Mesenchymal stem cell (in vitro differentiated cells and primary cell): ENCODE results near the gene ABAT.

Experiments used
- DNase-seq: peaks from one replicate; pipeline ENCODE4 v3.0.0-alpha.2; 2013
- H2AFZ ChIP-seq: one replicate; pipeline ENCODE4 v1.6.1; 2013; ENCODE audit warnings: low read depth, mild to moderate bottlenecking, control low read depth, inconsistent platforms, low read length, moderate library complexity
- H2AK5ac ChIP-seq: 2 replicates; pipeline ENCODE4 v1.6.1; 2013; ENCODE audit warnings: low read length, moderate library complexity, mild to moderate bottlenecking, inconsistent platforms; ENCODE audit not compliant: severe bottlenecking
- H2BK120ac ChIP-seq: one replicate; pipeline ENCODE4 v1.6.1; 2013; ENCODE audit warnings: low read depth, mild to moderate bottlenecking, inconsistent platforms, low read length, moderate library complexity
- H2BK12ac ChIP-seq, 2 experiments: one replicate each; pipeline ENCODE4 v1.6.1; 2013; ENCODE audit warnings: inconsistent platforms in 2 of 2, low read length in 2 of 2, mild to moderate bottlenecking in 2 of 2, moderate library complexity in 2 of 2, control low read depth in 1 of 2
- H2BK15ac ChIP-seq: one replicate; pipeline ENCODE4 v1.6.1; 2013; ENCODE audit warnings: mild to moderate bottlenecking, low read depth, inconsistent platforms; ENCODE audit not compliant: poor library complexity, severe bottlenecking
- H2BK5ac ChIP-seq: 2 replicates; pipeline ENCODE4 v1.6.1; 2013; ENCODE audit warnings: low read depth, mild to moderate bottlenecking, low read length, control low read depth, inconsistent platforms; ENCODE audit not compliant: poor library complexity, severe bottlenecking
- H3K14ac ChIP-seq, 2 experiments: one replicate each; pipeline ENCODE4 v1.6.1; 2013; ENCODE audit warnings: inconsistent platforms in 2 of 2, low read length in 2 of 2, control low read depth in 1 of 2, mild to moderate bottlenecking in 1 of 2, moderate library complexity in 1 of 2
- H3K18ac ChIP-seq, 2 experiments: one replicate each; pipeline ENCODE4 v1.6.1; 2013; ENCODE audit warnings: inconsistent platforms in 2 of 2, low read length in 2 of 2, control low read depth in 1 of 2, low read depth in 1 of 2, mild to moderate bottlenecking in 1 of 2
- H3K23ac ChIP-seq, 2 experiments: one replicate each; pipeline ENCODE4 v1.6.1; 2013; ENCODE audit warnings: inconsistent platforms in 2 of 2, low read length in 2 of 2, mild to moderate bottlenecking in 2 of 2, moderate library complexity in 2 of 2, control low read depth in 1 of 2
- H3K27ac ChIP-seq: 2 replicates; pipeline ENCODE4 v1.5.1; 2013; ENCODE audit warnings: mild to moderate bottlenecking, moderate library complexity, low read length, control low read depth, inconsistent platforms; ENCODE audit not compliant: poor library complexity, severe bottlenecking
- H3K27me3 ChIP-seq, 2 experiments: 2 replicates each; pipeline versions ENCODE4 v1.6.1 to v1.7.0; 2013; ENCODE audit warnings: low read length in 2 of 2, mild to moderate bottlenecking in 2 of 2, moderate library complexity in 2 of 2, control low read depth in 1 of 2, inconsistent platforms in 1 of 2; ENCODE audit not compliant: control insufficient read depth in 1 of 2, insufficient read depth in 1 of 2
- H3K36me3 ChIP-seq, 2 experiments: 2 replicates each; pipeline versions ENCODE4 v1.6.1 to v1.7.0; 2013; ENCODE audit warnings: low read length in 2 of 2, control low read depth in 1 of 2, inconsistent platforms in 1 of 2, low read depth in 1 of 2, mild to moderate bottlenecking in 1 of 2; ENCODE audit not compliant: insufficient read depth in 2 of 2, control insufficient read depth in 1 of 2
- H3K4ac ChIP-seq, 2 experiments: one replicate each; pipeline ENCODE4 v1.6.1; 2013; ENCODE audit warnings: inconsistent platforms in 2 of 2, low read length in 2 of 2, mild to moderate bottlenecking in 2 of 2, moderate library complexity in 2 of 2, control low read depth in 1 of 2, low read depth in 1 of 2
- H3K4me1 ChIP-seq: 2 replicates; pipeline ENCODE4 v1.6.1; 2013; ENCODE audit warnings: low read depth, low read length, control low read depth; ENCODE audit not compliant: control insufficient read depth, insufficient read depth
- H3K4me2 ChIP-seq: 2 replicates; pipeline ENCODE4 v1.6.1; 2013; ENCODE audit warnings: low read length, mild to moderate bottlenecking, inconsistent platforms; ENCODE audit not compliant: poor library complexity, severe bottlenecking
- H3K4me3 ChIP-seq, 2 experiments: 2 replicates each; pipeline versions ENCODE4 v1.5.1 to v1.7.0; 2013; ENCODE audit warnings: low read length in 2 of 2, mild to moderate bottlenecking in 2 of 2, control low read depth in 1 of 2, low read depth in 1 of 2; ENCODE audit not compliant: insufficient read depth in 1 of 2
- H3K79me1 ChIP-seq: replicated peaks from 2 replicates; pipeline ENCODE4 v1.6.1; 2013; ENCODE audit warnings: mild to moderate bottlenecking, control low read depth, low read length, inconsistent platforms; ENCODE audit not compliant: poor library complexity, severe bottlenecking
- H3K9ac ChIP-seq: 2 replicates; pipeline ENCODE4 v1.7.0; 2013; ENCODE audit warnings: mild to moderate bottlenecking, low read length, moderate library complexity
- H3K9me3 ChIP-seq: 2 replicates; pipeline ENCODE4 v1.7.0; 2013; ENCODE audit warnings: mild to moderate bottlenecking, low read length; ENCODE audit not compliant: control insufficient read depth
- H4K8ac ChIP-seq: one replicate; pipeline ENCODE4 v1.6.1; 2013; ENCODE audit warnings: inconsistent platforms, mild to moderate bottlenecking, low read length, moderate library complexity
- H4K91ac ChIP-seq: one replicate; pipeline ENCODE4 v1.6.1; 2013; ENCODE audit warnings: mild to moderate bottlenecking, low read length, inconsistent platforms
- WGBS: methylation state at CpG from one replicate; pipeline ENCODE4 v1.1.7; 2013; ENCODE audit warnings: mixed read lengths; 5-methylcytosine and 5-hydroxymethylcytosine counted together

The ABAT gene

GRCh38 chr16:8804313-8804712, 129.9 kb downstream of the ABAT start:
- Histone ChIP-seq H4K91ac (no peak overlapping the region), H3K18ac (no peak overlapping the region), H2BK120ac (no peak overlapping the region), H3K9ac (no peak overlapping the region), H3K27me3 (no peaks in the 10 kb centered on the region), H2BK5ac (peak overlapping the region; percentile 24), H3K79me1 (peaks cover 23% of the 10 kb centered on the region), H3K14ac (no peak overlapping the region), H3K4me1 (peaks cover 5% of the 10 kb centered on the region), H2BK12ac (no peak overlapping the region), H2BK15ac (no peak overlapping the region), H3K27ac (no peak overlapping the region), H3K4me2 (no peak overlapping the region), H3K4ac (no peak overlapping the region), H3K4me3 (no peak overlapping the region), H4K8ac (no peak overlapping the region), H2AFZ (no peak overlapping the region), H3K23ac (no peak overlapping the region), H3K9me3 (no peaks in the 10 kb centered on the region), H2AK5ac (no peak overlapping the region), H3K36me3 (peaks cover 56 to 93% of the 10 kb centered on the region in 2 experiments)
- WGBS = 94% methylated on average over 6 of the region's 6 CpGs
- DNase-seq = no peak

GRCh38 chr16:8806272-8806983, 132.0 kb downstream of the ABAT start:
- no peak overlapping the region for H2BK12ac ChIP-seq
- H3K4me2 ChIP-seq = no peak overlapping the region
- H2BK15ac ChIP-seq = no peak overlapping the region
- no peak overlapping the region for H3K4me3 ChIP-seq
- H3K4me1 ChIP-seq = peaks cover under 1% of the 10 kb centered on the region
- no peak overlapping the region for H3K27ac ChIP-seq
- H3K23ac ChIP-seq = no peak overlapping the region
- H4K91ac ChIP-seq = no peak overlapping the region
- no peak overlapping the region for H2AFZ ChIP-seq
- no peak overlapping the region for H2BK120ac ChIP-seq
- H2AK5ac ChIP-seq = no peak overlapping the region
- peaks cover 27% of the 10 kb centered on the region for H3K79me1 ChIP-seq
- no peak for DNase-seq
- H3K9me3 ChIP-seq = no peaks in the 10 kb centered on the region
- peaks cover 68 to 98% of the 10 kb centered on the region in 2 experiments for H3K36me3 ChIP-seq
- H3K4ac ChIP-seq = no peak overlapping the region
- no peaks in the 10 kb centered on the region for H3K27me3 ChIP-seq
- H4K8ac ChIP-seq = no peak overlapping the region
- H3K14ac ChIP-seq = no peak overlapping the region
- H3K18ac ChIP-seq = no peak overlapping the region
- 94% methylated on average over 13 of the region's 13 CpGs for WGBS
- H3K9ac ChIP-seq = no peak overlapping the region
- no peak overlapping the region for H2BK5ac ChIP-seq

- peaks cover 27% of the 10 kb centered on the region for H3K79me1 ChIP-seq
These were observed 132.8 kb downstream of the ABAT start for GRCh38 chr16:8807189-8807588.

GRCh38 chr16:8808009-8808408, 133.6 kb downstream of the ABAT start:
- H3K4ac ChIP-seq = no peak overlapping the region
- peaks cover 29% of the 10 kb centered on the region for H3K79me1 ChIP-seq
- no peaks in the 10 kb centered on the region for H3K27me3 ChIP-seq
- peaks cover 67 to 99% of the 10 kb centered on the region in 2 experiments for H3K36me3 ChIP-seq
- H3K27ac ChIP-seq = no peak overlapping the region
- H3K4me3 ChIP-seq = no peak overlapping the region
- H2BK120ac ChIP-seq = no peak overlapping the region
- no peak overlapping the region for H3K23ac ChIP-seq
- DNase-seq = no peak
- H2BK15ac ChIP-seq = no peak overlapping the region
- H3K4me1 ChIP-seq = no peaks in the 10 kb centered on the region
- no peak overlapping the region for H4K91ac ChIP-seq
- H3K9me3 ChIP-seq = no peaks in the 10 kb centered on the region
- H3K4me2 ChIP-seq = no peak overlapping the region
- no peak overlapping the region for H2AFZ ChIP-seq
- H3K18ac ChIP-seq = no peak overlapping the region
- H2BK5ac ChIP-seq = no peak overlapping the region
- WGBS = 98% methylated on average over 2 of the region's 3 CpGs
- no peak overlapping the region for H2BK12ac ChIP-seq
- no peak overlapping the region for H2AK5ac ChIP-seq
- peak overlapping the region; percentile 7 for H3K9ac ChIP-seq
- H4K8ac ChIP-seq = no peak overlapping the region
- no peak overlapping the region for H3K14ac ChIP-seq

More at GRCh38 chr16:8807189-8807588, 132.8 kb downstream of the ABAT start:
- Histone ChIP-seq H2BK15ac (no peak overlapping the region), H3K27ac (no peak overlapping the region), H3K4me2 (no peak overlapping the region), H4K91ac (no peak overlapping the region), H2BK12ac (no peak overlapping the region), H3K18ac (no peak overlapping the region), H3K4ac (no peak overlapping the region), H4K8ac (no peak overlapping the region), H2BK5ac (no peak overlapping the region), H3K14ac (no peak overlapping the region), H2AK5ac (no peak overlapping the region), H3K4me1 (no peaks in the 10 kb centered on the region), H3K27me3 (no peaks in the 10 kb centered on the region), H3K23ac (no peak overlapping the region), H3K36me3 (peaks cover 68 to 99% of the 10 kb centered on the region in 2 experiments), H2AFZ (no peak overlapping the region), H3K4me3 (no peak overlapping the region), H2BK120ac (no peak overlapping the region), H3K9ac (no peak overlapping the region), H3K9me3 (no peaks in the 10 kb centered on the region)
- WGBS = 97% methylated on average over 5 of the region's 5 CpGs
- DNase-seq = no peak
